ENCODE results near the gene RCOR1. TPM values are rescaled to one million over a fixed set of nuclear protein-coding genes. Genes with fewer than 3 reads are reported as not detected.

The RCOR1 gene
- total RNA-seq, 1 donor from 2014 or later = 19.7 TPM

GRCh38 chr14:102678394-102678793 lies 85.9 kb downstream of the RCOR1 start:
- TF ChIP-seq CTCF (IDR thresholded peaks at IDR 0.05; ENCODE audit: insufficient read depth, low read length, severe bottlenecking) = no peak
- FAIRE-seq (no peak), DNase-seq (ENCODE audit: low read depth) (no peak)
- no peaks in the 10 kb centered on the region for H3K27me3 ChIP-seq (ENCODE audit: control insufficient read depth, insufficient read depth, low read length)
- no peak overlapping the region for H3K4me3 ChIP-seq (ENCODE audit: low read depth, low read length)
- H3K36me3 ChIP-seq (ENCODE audit: control insufficient read depth, insufficient read depth, low read length) = peaks cover 3% of the 10 kb centered on the region

DNA sequence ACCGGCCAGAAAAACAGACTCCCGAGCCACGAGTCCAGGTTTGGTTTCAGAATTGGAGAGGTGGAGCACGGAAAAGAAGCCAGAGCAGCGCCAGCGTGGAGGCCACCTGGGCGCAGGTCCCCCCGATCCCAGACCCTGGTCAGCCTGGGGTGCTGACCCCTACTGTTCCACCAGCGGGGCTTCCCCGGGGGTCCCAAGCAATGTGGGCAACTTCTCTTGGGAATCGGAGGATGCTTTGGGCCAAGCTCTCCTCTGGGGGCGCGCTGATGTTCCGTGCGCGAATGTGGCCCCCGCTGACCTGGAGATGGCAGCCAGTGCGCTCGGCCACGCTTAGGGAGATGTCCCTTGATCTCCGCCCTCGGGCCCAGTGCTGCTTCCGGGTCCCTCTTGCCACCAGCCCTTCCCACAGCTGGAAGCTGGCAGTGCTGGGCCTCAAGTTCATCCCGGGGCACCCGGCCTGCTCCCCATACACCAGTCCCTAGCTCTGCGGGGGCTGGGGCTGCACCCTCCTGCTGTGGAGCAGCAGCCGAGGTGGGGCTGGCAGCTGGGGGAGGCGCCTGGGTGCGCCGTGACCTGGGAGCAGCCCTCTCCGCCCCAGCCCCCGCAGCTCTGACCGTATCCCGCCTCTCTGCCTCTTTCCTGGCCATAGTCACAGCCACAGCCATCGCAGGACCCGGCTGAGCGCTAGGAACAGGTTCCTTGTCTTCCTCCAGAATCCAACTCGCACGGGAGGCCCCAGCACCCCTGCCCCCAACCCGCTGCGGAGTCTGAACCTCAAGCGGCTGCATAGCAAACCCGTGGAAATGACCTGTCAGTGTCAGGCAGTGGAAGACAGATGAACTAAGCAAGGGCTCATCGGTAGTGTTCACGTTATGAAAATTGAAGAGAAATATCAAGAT lies 91.2 kb downstream of the RCOR1 start:
- Histone ChIP-seq H3K27me3 (ENCODE audit: control insufficient read depth, insufficient read depth, low read length) (no peaks in the 10 kb centered on the region), H3K36me3 (ENCODE audit: control insufficient read depth, insufficient read depth, low read length) (peaks cover 7% of the 10 kb centered on the region), H3K4me3 (ENCODE audit: low read depth, low read length) (no peak overlapping the region)
- DNase-seq (ENCODE audit: low read depth) (no peak), FAIRE-seq (no peak)
- no peak for TF ChIP-seq CTCF (IDR thresholded peaks at IDR 0.05; ENCODE audit: insufficient read depth, low read length, severe bottlenecking)

DNA sequence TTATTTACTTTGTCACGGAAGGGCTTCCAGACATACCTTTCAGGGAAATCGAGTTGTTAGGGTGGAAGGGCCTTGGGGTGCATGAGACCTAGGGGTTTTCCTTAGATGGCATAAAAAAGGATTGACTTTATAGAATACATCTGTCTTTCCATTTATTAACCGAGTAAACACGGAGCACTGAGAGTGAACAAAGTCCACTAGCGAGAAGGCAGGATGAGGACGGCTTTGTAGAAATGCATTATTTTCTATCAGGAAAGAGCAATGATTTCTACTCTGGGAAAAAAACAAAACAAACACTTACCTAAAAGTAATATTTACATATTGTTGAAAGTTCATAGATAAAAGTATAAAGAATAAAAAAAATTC lies 91.8 kb downstream of the RCOR1 start:
- FAIRE-seq (no peak), DNase-seq (ENCODE audit: low read depth) (no peak)
- H3K36me3 ChIP-seq (ENCODE audit: control insufficient read depth, insufficient read depth, low read length) = peaks cover 7% of the 10 kb centered on the region
- no peak overlapping the region for H3K4me3 ChIP-seq (ENCODE audit: low read depth, low read length)
- TF ChIP-seq CTCF (IDR thresholded peaks at IDR 0.05; ENCODE audit: insufficient read depth, low read length, severe bottlenecking) = no peak
- H3K27me3 ChIP-seq (ENCODE audit: control insufficient read depth, insufficient read depth, low read length) = no peaks in the 10 kb centered on the region

DNA sequence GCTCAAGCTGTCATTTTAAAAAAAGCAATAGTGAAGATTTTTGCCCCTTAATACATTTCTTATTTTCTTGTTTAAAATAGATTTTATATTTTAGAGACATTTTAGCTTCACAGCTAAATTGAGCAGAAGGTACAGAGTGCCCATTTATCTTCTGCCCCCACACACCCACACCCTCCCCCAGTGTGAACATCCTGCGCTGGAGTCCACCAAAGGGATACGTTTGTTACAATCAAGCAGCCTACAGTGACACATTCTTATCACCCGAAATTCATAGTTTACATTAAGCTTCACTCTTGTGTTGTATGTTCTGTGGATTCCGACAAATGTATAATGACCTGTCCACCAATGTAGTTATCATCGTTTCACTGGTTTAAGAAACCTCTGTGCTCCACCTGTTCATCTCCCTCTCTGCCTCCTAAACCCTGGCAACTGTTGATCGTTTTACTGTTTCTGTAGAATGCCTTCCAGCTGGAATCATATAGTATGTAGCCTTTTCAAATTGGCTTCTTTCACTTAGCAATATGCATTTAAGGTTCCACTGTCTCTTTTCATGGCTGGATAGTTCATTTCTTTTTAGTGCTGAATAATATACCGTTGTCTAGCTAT lies 93.8 kb downstream of the RCOR1 start:
- Histone ChIP-seq H3K27me3 (ENCODE audit: control insufficient read depth, insufficient read depth, low read length) (no peaks in the 10 kb centered on the region), H3K4me3 (ENCODE audit: low read depth, low read length) (no peak overlapping the region), H3K36me3 (ENCODE audit: control insufficient read depth, insufficient read depth, low read length) (peaks cover 8% of the 10 kb centered on the region)
- DNase-seq (ENCODE audit: low read depth) = no peak
- FAIRE-seq = no peak
- no peak for TF ChIP-seq CTCF (IDR thresholded peaks at IDR 0.05; ENCODE audit: insufficient read depth, low read length, severe bottlenecking)

GRCh38 chr14:102688290-102688689 lies 95.8 kb downstream of the RCOR1 start:
- FAIRE-seq (no peak), DNase-seq (ENCODE audit: low read depth) (no peak)
- TF ChIP-seq CTCF (IDR thresholded peaks at IDR 0.05; ENCODE audit: insufficient read depth, low read length, severe bottlenecking) = no peak
- peaks cover 7% of the 10 kb centered on the region for H3K36me3 ChIP-seq (ENCODE audit: control insufficient read depth, insufficient read depth, low read length)
- no peak overlapping the region for H3K4me3 ChIP-seq (ENCODE audit: low read depth, low read length)
- H3K27me3 ChIP-seq (ENCODE audit: control insufficient read depth, insufficient read depth, low read length) = no peaks in the 10 kb centered on the region

Measured in bronchial epithelial cell (primary cell).